ENCODE data around the gene GMNN.
A peak's percentile ranks its signal among the peaks of the same experiment; 100 is the strongest.
"Not testable (repeated sequence)": the region's sequence is repeated elsewhere in the genome, so short reads cannot be mapped to it uniquely, and the experiment has no call there.

GMNN gene

GRCh38 chr6:24750878-24751277 is 23.9 kb upstream of the GMNN start:
- not testable (repeated sequence) for H3K36me3 ChIP-seq (ENCODE audit: control insufficient read depth in 1 of 2, insufficient read depth in 2 of 2, low read length in 2 of 2); H3K9me3 ChIP-seq (ENCODE audit: insufficient read depth, low read depth, low read length); H3K4me3 ChIP-seq (ENCODE audit: low read depth, low read length); H3K4ac ChIP-seq (ENCODE audit: low read depth, low read length); H3K79me2 ChIP-seq (ENCODE audit: control insufficient read depth, insufficient read depth, low read length, poor library complexity); H2BK5ac ChIP-seq (ENCODE audit: low read depth, low read length, poor library complexity); H2BK120ac ChIP-seq (ENCODE audit: insufficient read depth, low read length, poor library complexity); H3K18ac ChIP-seq (ENCODE audit: low read length); DNase-seq; H4K91ac ChIP-seq (ENCODE audit: low read depth, low read length); H3K4me2 ChIP-seq (ENCODE audit: low read length); H3K79me1 ChIP-seq (ENCODE audit: low read length); H3K4me1 ChIP-seq (ENCODE audit: control insufficient read depth in 1 of 2, insufficient read depth in 2 of 2, low read length in 2 of 2); H4K12ac ChIP-seq (ENCODE audit: low read depth, low read length); H2AFZ ChIP-seq (ENCODE audit: insufficient read depth, low read length, poor library complexity); H3K9ac ChIP-seq (ENCODE audit: low read length); H2AK5ac ChIP-seq (ENCODE audit: low read length); H4K8ac ChIP-seq (ENCODE audit: low read depth, low read length); H3K14ac ChIP-seq (ENCODE audit: low read length); H3K23ac ChIP-seq (ENCODE audit: low read length); H3K27ac ChIP-seq (ENCODE audit: low read depth, low read length); H2BK12ac ChIP-seq (ENCODE audit: low read length); H3K27me3 ChIP-seq (ENCODE audit: insufficient read depth, low read length)
- no CpG with 5 or more reads among the region's 3 CpGs for WGBS (ENCODE audit: extremely low coverage, insufficient coverage, insufficient read length)

DNA sequence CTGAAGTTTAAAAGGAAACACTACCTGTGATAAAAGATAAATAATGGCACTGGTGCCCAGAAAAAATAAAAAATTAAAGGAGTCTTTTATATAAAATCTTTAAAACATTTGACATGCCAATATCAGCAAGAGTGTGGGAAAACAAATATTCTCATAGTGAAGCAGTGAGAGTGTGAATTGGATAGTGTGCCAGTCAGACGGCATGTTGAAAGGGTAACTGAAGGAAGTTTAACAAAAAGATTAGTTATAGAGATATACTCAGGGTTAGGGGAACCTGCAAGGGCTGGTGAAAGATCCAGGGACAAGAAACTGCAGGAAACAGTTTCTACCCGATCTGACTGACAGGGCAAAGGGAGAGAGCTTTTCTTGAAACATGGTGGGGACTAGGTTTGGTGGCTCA is 22.2 kb upstream of the GMNN start:
- no peak overlapping the region for H4K12ac ChIP-seq (ENCODE audit: low read depth, low read length)
- no peak overlapping the region for H2BK120ac ChIP-seq (ENCODE audit: insufficient read depth, low read length, poor library complexity)
- no peak overlapping the region for H3K4me3 ChIP-seq (ENCODE audit: low read depth, low read length)
- H3K4ac ChIP-seq (ENCODE audit: low read depth, low read length): no peak overlapping the region
- no peak overlapping the region for H3K14ac ChIP-seq (ENCODE audit: low read length)
- no peak overlapping the region for H4K91ac ChIP-seq (ENCODE audit: low read depth, low read length)
- H3K18ac ChIP-seq (ENCODE audit: low read length): no peak overlapping the region
- H3K9ac ChIP-seq (ENCODE audit: low read length): no peak overlapping the region
- H2AFZ ChIP-seq (ENCODE audit: insufficient read depth, low read length, poor library complexity): no peak overlapping the region
- H3K79me1 ChIP-seq (ENCODE audit: low read length): no peaks in the 10 kb centered on the region
- no peaks in the 10 kb centered on the region for H3K9me3 ChIP-seq (ENCODE audit: insufficient read depth, low read depth, low read length)
- H3K79me2 ChIP-seq (ENCODE audit: control insufficient read depth, insufficient read depth, low read length, poor library complexity): no peaks in the 10 kb centered on the region
- H2BK5ac ChIP-seq (ENCODE audit: low read depth, low read length, poor library complexity): no peak overlapping the region
- H2BK12ac ChIP-seq (ENCODE audit: low read length): no peak overlapping the region
- no peaks in the 10 kb centered on the region for H3K27me3 ChIP-seq (ENCODE audit: insufficient read depth, low read length)
- H3K4me1 ChIP-seq (ENCODE audit: control insufficient read depth in 1 of 2, insufficient read depth in 2 of 2, low read length in 2 of 2): no peaks in the 10 kb centered on the region
- H3K23ac ChIP-seq (ENCODE audit: low read length): no peak overlapping the region
- no CpG with 5 or more reads among the region's 2 CpGs for WGBS (ENCODE audit: extremely low coverage, insufficient coverage, insufficient read length)
- no peak overlapping the region for H2AK5ac ChIP-seq (ENCODE audit: low read length)
- no peaks in the 10 kb centered on the region for H3K36me3 ChIP-seq (ENCODE audit: control insufficient read depth in 1 of 2, insufficient read depth in 2 of 2, low read length in 2 of 2)
- H3K4me2 ChIP-seq (ENCODE audit: low read length): no peak overlapping the region
- H4K8ac ChIP-seq (ENCODE audit: low read depth, low read length): no peak overlapping the region
- no peak overlapping the region for H3K27ac ChIP-seq (ENCODE audit: low read depth, low read length)
- DNase-seq: no peak

DNA sequence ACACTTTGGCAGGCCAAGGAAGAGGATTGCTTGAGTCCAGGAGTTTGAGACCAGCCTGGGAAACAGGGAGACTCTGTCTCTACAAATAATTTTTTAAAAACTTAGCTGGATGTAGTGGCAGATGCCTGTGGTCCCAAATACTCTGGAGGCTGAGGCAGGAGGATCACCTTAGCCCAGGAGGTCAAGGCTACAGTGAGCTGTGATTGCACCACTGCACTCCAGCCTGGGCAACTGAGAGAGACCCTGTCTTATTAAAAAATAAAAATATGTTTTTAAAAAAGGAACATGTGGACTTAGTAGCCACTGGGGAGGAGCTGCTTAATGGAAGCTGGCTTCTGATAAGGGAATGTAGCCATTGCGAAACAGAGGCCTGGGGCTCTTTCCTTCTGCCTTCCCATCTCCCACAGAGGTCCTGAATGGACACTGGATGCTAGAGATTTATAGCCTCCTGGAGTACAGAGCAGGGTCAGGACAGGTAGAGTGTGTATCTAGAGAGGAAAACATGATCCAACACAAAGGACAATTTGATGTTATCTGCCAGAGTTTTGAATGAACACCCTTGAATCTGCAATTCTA is 21.7 kb upstream of the GMNN start:
- Histone ChIP-seq H3K36me3 (ENCODE audit: control insufficient read depth in 1 of 2, insufficient read depth in 2 of 2, low read length in 2 of 2) (no peaks in the 10 kb centered on the region), H3K18ac (ENCODE audit: low read length) (no peak overlapping the region), H4K91ac (ENCODE audit: low read depth, low read length) (no peak overlapping the region), H3K79me1 (ENCODE audit: low read length) (no peaks in the 10 kb centered on the region), H2AFZ (ENCODE audit: insufficient read depth, low read length, poor library complexity) (no peak overlapping the region), H3K23ac (ENCODE audit: low read length) (no peak overlapping the region), H4K12ac (ENCODE audit: low read depth, low read length) (no peak overlapping the region), H2BK120ac (ENCODE audit: insufficient read depth, low read length, poor library complexity) (no peak overlapping the region), H2AK5ac (ENCODE audit: low read length) (no peak overlapping the region), H3K4me3 (ENCODE audit: low read depth, low read length) (no peak overlapping the region), H2BK12ac (ENCODE audit: low read length) (no peak overlapping the region), H3K9ac (ENCODE audit: low read length) (no peak overlapping the region), H3K27me3 (ENCODE audit: insufficient read depth, low read length) (no peaks in the 10 kb centered on the region), H4K8ac (ENCODE audit: low read depth, low read length) (no peak overlapping the region), H2BK5ac (ENCODE audit: low read depth, low read length, poor library complexity) (no peak overlapping the region), H3K4ac (ENCODE audit: low read depth, low read length) (no peak overlapping the region), H3K4me1 (ENCODE audit: control insufficient read depth in 1 of 2, insufficient read depth in 2 of 2, low read length in 2 of 2) (no peaks in the 10 kb centered on the region), H3K9me3 (ENCODE audit: insufficient read depth, low read depth, low read length) (no peaks in the 10 kb centered on the region), H3K14ac (ENCODE audit: low read length) (no peak overlapping the region), H3K4me2 (ENCODE audit: low read length) (no peak overlapping the region), H3K79me2 (ENCODE audit: control insufficient read depth, insufficient read depth, low read length, poor library complexity) (no peaks in the 10 kb centered on the region), H3K27ac (ENCODE audit: low read depth, low read length) (no peak overlapping the region)
- WGBS (ENCODE audit: extremely low coverage, insufficient coverage, insufficient read length): no CpG with 5 or more reads among the region's 1 CpG
- peak; percentile 48 to 69 for DNase-seq

GRCh38 chr6:24753545-24753944 is 21.2 kb upstream of the GMNN start:
- H3K4me1 ChIP-seq (ENCODE audit: control insufficient read depth in 1 of 2, insufficient read depth in 2 of 2, low read length in 2 of 2): no peaks in the 10 kb centered on the region
- DNase-seq: no peak
- no peak overlapping the region for H2BK12ac ChIP-seq (ENCODE audit: low read length)
- no CpG with 5 or more reads among the region's 2 CpGs for WGBS (ENCODE audit: extremely low coverage, insufficient coverage, insufficient read length)
- no peaks in the 10 kb centered on the region for H3K79me2 ChIP-seq (ENCODE audit: control insufficient read depth, insufficient read depth, low read length, poor library complexity)
- no peak overlapping the region for H3K4me2 ChIP-seq (ENCODE audit: low read length)
- H4K91ac ChIP-seq (ENCODE audit: low read depth, low read length): no peak overlapping the region
- H3K4me3 ChIP-seq (ENCODE audit: low read depth, low read length): no peak overlapping the region
- no peak overlapping the region for H3K23ac ChIP-seq (ENCODE audit: low read length)
- no peak overlapping the region for H2AK5ac ChIP-seq (ENCODE audit: low read length)
- H3K4ac ChIP-seq (ENCODE audit: low read depth, low read length): no peak overlapping the region
- no peak overlapping the region for H3K27ac ChIP-seq (ENCODE audit: low read depth, low read length)
- H3K36me3 ChIP-seq (ENCODE audit: control insufficient read depth in 1 of 2, insufficient read depth in 2 of 2, low read length in 2 of 2): no peaks in the 10 kb centered on the region
- H4K8ac ChIP-seq (ENCODE audit: low read depth, low read length): no peak overlapping the region
- no peak overlapping the region for H2BK120ac ChIP-seq (ENCODE audit: insufficient read depth, low read length, poor library complexity)
- no peak overlapping the region for H3K9ac ChIP-seq (ENCODE audit: low read length)
- H2BK5ac ChIP-seq (ENCODE audit: low read depth, low read length, poor library complexity): no peak overlapping the region
- no peak overlapping the region for H3K14ac ChIP-seq (ENCODE audit: low read length)
- H3K27me3 ChIP-seq (ENCODE audit: insufficient read depth, low read length): no peaks in the 10 kb centered on the region
- H4K12ac ChIP-seq (ENCODE audit: low read depth, low read length): no peak overlapping the region
- no peaks in the 10 kb centered on the region for H3K9me3 ChIP-seq (ENCODE audit: insufficient read depth, low read depth, low read length)
- no peaks in the 10 kb centered on the region for H3K79me1 ChIP-seq (ENCODE audit: low read length)
- no peak overlapping the region for H2AFZ ChIP-seq (ENCODE audit: insufficient read depth, low read length, poor library complexity)
- H3K18ac ChIP-seq (ENCODE audit: low read length): no peak overlapping the region
